ENCODE data around the gene BRME1.

Gene BRME1

DNA sequence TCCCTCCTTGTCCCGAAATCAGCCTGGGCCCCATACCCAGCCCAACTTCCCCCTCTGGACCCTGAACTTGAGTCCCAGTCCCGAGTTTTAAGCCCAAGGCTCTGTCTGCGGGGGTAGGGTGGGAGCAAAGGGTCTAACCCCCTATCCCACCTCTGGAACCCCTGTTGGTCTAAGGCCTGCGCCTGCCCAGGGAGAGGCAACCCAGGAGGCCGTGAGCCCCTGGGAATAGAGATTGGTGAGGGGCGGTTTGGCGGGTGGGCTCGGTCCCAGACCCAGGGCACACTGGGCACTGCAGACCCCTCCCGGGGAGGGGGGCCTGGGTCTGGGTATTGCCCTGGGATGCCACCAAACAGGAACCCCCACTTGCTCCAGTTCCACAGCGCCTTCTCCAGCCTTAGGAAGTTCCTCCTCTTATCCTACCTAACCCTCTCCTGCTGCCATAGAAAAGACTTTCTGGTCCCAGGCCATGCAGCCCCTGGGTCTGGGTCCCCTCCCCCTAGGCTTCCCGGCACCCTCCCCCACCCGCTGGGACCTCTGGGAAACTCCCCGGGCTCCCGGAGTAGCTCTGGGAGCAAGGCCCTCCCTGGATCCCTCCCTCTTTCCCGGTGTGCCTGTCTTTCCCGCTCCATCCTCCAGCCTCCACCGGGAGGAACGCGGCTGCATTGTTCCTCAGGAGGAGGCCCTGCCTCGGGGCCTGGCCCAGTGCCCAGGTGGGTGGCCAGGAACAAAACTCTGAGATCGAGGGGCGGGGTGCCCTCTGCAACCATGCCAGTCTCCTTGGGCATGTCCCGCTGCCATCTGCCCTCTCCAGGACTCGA, 62.6 kb downstream of the BRME1 start:
- DNase-seq: no peak

DNA sequence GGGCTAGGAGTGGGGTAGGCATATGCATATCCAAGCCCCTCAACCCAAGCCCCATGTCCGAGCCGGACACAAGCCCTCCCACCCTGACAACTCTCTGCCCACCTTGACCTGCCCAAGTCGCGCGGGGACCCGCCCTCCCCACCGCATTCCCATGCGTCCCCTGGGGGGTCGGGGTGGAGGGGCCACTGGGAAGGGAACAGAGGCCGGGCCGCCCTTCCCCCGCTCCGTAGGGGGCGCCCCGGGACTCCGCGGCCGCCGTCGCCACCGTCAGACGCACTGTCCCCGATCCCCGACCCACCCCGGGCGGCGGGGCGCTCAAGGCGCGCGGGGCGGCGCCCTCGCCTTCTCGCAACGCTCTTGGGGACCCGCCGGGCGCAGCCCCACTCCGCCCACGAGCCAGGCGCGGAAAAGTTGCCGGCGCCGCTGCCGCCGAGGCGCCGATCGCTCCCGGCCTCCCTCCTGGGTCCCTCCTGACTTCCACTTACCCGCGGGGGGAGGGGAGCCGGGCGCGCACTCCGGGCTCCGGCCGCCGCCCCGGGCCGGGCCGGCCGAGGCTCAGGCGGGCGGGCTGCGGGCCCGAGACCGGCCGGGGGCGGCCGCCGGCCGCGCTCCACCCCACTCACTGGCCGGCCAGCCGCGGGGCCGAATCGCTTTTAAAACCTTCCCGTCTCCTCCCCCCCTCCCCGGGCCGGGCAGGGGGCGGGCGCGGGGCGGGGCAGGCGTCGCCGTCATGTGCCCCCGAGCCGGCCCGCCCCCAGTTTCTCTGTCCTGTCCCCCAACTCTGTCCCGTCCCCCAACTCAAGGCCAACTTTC, 63.4 kb downstream of the BRME1 start:
- DNase-seq: peak; percentile 84

DNA sequence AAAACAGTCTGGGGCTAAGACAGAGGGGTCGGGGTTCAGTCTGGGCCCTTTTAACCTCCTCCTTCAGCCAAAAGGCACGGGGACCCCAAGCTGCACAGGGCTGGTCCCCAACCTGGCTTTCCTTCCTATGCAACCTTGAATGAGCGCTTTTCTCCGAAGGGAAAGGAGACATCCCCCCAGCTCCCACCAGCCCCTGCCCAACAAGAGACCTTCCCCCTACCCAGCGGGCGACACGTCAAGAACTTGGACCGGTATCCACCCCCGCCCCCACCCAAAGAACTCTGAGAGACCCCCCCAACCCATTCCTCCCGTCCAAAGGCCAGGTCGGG, 64.0 kb downstream of the BRME1 start:
- no peak for DNase-seq

DNA sequence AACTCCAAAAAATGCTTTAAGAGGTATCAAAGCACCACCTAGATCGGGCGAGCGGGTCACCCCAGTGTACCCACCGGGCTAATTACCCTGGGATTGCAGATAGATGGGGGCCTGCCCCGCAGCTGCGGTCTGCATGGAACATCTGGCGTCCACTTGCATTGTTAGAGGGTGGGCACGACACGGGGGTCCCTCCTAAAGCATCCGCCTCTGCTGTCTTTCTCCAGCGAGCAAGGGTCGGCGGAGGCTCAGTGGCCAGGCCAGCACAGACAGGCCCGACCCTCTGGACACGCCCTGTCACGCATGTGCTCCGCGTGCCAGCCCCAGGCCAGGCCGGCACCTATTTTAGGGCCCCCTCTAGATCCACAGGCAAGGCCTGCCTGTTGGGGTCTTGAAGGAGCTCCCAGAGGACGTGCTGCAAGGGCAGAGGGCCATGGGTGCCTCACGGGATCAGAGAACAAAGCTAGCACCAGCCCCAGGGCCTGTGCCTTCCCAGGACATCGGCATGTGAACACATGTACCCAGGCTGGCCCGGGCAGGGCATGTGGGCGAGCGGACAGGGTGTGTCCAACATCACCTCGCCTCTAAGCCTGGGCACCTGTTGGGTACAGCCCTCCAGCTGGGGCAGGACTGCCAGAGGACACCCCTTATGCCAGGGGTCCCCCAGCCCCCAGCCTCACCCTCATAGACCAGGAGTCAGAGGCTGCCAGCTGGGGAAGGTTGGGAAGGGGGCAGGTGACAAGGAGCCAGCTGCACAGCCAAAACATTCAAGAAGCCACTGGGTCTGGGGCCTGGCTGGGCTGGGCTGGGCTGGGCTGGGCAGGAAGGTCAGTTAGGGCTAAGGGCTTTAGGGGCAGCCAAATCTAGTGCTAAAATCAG, 64.6 kb downstream of the BRME1 start:
- peak; percentile 65 for DNase-seq

DNA sequence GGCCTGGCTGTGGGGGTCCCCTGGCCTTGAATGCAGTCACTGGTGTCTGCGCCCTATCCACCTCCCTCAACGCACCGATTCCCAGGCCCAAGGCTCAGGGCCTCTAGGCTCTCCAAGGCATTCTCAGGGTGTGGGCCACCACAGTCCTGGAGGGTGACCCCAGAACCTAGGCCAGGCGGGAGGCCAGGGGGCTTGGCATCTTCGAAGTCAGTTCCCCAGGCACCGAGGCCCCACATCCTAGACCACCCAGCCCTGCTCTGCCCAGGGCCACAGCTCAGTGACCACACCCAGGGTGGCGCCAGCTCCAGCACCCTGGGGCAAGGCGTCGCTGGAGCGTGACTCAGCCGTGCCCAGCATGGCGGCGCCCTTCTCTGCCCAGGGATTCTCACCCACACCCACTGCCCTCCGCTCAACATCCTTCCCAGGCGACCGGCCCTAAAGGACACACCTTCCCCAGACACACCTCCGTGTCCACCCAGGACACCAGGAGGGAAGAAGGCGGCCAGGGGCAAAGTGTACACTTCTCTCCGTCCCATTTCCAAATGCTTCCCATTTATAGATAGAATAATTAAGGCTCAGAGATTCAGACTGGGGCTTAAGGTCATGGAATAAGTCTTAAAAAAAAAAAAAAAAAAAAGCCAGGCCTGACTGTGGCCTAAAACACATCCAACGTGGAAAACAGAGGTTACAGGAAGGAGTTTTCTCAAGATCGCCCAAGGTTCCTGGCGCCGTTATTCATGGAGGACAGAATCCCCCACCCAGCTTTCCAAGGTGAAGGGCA, 65.4 kb downstream of the BRME1 start:
- DNase-seq: peak; percentile 68

DNA sequence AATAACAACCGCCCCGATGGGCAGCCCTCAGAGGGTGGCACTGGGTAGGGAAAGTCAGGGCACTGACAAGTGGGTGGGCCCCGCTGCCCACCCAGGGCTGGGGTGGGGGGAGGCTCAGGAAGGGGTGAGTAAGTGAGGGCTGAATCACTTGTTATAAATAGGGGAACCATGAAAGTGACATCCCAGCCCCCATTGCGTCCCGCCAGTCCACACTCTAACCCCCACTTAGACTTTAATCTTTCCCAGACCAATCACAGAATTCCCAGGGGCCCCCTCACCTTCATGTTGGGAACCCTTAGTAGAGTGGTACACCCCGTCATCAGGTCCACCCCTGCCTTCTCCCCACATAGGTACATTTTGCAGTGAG, 66.0 kb downstream of the BRME1 start:
- DNase-seq: no peak

- peak; percentile 87 for DNase-seq
Observed at GRCh38 chr19:13839130-13839937, 66.6 kb downstream of the BRME1 start.

GRCh38 chr19:13838435-13839129, 67.3 kb downstream of the BRME1 start:
- DNase-seq: no peak

DNA sequence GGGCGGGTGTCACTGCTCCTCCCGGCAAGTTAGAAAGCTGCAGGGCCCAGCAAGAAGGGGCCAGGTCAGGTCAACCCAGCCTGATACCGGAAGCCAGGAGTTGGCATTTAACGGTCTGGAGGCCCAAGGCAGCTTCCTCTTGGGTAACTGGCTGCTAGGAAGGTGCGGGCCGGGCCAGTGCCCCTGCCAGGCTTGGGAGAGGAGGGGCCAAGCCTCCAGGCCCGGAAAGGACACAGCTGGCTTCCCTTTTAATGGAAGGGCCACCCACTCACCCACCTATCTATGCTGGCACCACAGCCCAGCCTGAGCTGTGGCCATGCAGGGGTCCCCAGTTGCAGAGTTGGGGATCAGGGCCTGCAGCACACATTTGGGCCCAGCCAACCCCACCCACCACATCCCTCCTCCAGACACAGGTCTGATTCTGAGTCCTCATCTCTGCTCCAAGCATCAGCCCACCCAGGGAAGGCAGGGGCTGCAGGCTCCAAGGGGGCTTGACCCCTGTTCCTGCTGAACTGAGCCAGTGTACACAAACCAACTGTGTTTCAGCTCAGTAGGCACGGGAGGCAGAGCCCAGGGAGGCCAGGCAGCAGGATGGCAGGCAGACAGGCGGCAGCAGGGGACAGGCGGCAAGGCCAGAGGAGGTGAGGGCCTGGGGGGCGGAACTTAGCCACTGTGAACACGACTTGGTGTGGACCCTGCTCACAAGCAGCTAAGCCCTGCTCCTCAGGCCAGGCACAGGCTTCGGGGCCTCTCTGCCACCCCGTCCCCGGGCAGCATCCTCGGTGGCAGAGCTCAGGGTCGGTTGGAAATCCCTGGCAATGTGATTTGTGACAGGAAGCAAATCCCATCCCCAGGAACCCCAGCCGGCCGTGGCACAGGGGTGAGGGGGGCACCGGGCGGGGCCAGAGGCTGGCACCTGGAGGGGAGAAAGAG, 69.9 kb downstream of the BRME1 start:
- peak; percentile 56 for DNase-seq

DNA sequence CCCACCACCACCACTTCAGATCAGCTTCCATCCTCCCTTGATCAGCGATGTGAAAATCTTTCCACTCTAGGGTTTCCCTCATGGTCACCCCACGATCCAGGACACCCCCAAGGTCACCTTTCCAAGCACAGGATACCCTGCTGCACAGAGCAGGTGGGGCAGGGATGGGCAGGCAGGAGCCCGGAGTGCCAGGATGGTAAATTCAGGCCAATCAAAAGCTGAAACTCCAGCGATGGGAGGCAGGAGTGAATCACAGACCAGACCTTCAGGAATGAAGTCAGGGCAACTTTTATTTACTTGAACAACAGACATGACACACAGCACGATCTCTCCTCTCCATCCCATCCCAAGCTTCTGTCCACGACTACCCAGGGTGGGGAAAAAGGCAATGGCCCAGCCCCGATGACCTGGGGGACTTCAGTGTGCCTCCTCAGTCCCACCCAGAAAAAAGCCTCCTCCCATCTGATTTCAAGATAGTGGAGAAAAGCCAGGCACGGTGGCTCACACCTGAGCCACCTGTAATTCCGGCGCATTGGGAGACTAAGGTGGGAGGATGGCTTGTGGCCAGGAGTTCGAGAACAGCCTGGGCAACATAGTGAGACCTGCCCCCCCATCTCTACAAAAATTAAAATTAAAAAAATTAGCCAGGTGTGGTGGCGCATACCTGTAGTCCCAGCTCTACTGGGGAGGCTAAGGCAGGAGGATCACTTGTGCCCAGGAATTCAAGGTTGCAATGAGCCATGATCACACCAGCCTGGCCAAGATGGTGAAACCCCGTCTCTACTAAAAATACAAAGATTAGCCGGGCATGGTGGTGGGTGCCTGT, 71.5 kb downstream of the BRME1 start:
- DNase-seq: peak; percentile 58

- DNase-seq: peak; percentile 96
Observed at GRCh38 chr19:13833330-13834243, 72.3 kb downstream of the BRME1 start.

Data from activated T-cell treated with anti-CD3 and anti-CD28 coated beads, Interleukin-2, amount 50 U/mL, for 1 hour (primary cell).